SK-N-SH (cell line): Measurements from ENCODE around the gene AKAP10. TPM values are rescaled to one million over a fixed set of nuclear protein-coding genes. Genes with fewer than 3 reads are reported as not detected.

Source experiments
- CTCF ChIA-PET: fragments of 300-600, 350-600 bp; formaldehyde crosslinking; extraction: SDS; loops from one replicate; lab custom pipeline; 2021; lab: Yijun Ruan, JAX
- POLR2A ChIA-PET: fragments of 350-600 bp; sonication (Branson Sonifier 250); formaldehyde crosslinking; extraction: SDS; loops from one replicate; lab custom pipeline; 2020; ENCODE audit warnings: antibody characterized with exemption, inconsistent platforms; lab: Yijun Ruan, JAX
- DNase-seq: peaks from one replicate; pipeline ENCODE4 v3.0.0; 2012
- H2AFZ ChIP-seq: fragments of 200-600 bp; sonication (generic); 2 replicates; pipeline ENCODE4 v1.8.1; 2016; ENCODE audit warnings: antibody characterized with exemption, mild to moderate bottlenecking, low read depth
- H3F3A ChIP-seq: fragments of 200-600 bp; sonication (generic); replicated peaks from 2 replicates; pipeline ENCODE3; 2016; ENCODE audit warnings: antibody characterized with exemption, mild to moderate bottlenecking; ENCODE audit not compliant: insufficient read depth
- H3K27ac ChIP-seq, 2 experiments: fragments of 200-500 bp in 1 of 2; fragments of 200-600 bp in 1 of 2; sonication (Bioruptor generic) in 1 of 2; sonication (generic), shearing (Covaris generic) in 1 of 2; 2 replicates each; pipeline versions ENCODE4 v1.5.1 to v1.6.1; 2014 to 2016; ENCODE audit warnings: low read depth in 2 of 2, inconsistent platforms in 1 of 2, low read length in 1 of 2, mild to moderate bottlenecking in 1 of 2, mixed read lengths in 1 of 2
- H3K27me3 ChIP-seq: fragments of 200-600 bp; sonication (generic), shearing (Covaris generic); 2 replicates; pipeline ENCODE4 v1.6.1; 2016; ENCODE audit warnings: mixed run types; ENCODE audit not compliant: insufficient read depth
- H3K36me3 ChIP-seq, 2 experiments: fragments of 200-500 bp in 1 of 2; fragments of 200-600 bp in 1 of 2; sonication (Bioruptor generic) in 1 of 2; sonication (generic) in 1 of 2; replicated peaks in 1 of 2; 2 replicates each; pipeline versions ENCODE3 to v1.5.1; 2014 to 2016; ENCODE audit warnings: low read length in 1 of 2, mild to moderate bottlenecking in 1 of 2; ENCODE audit not compliant: insufficient read depth in 2 of 2, control insufficient read depth in 1 of 2
- H3K4me1 ChIP-seq, 2 experiments: fragments of 200-500 bp in 1 of 2; fragments of 200-600 bp in 1 of 2; sonication (Bioruptor generic) in 1 of 2; sonication (generic), shearing (Covaris generic) in 1 of 2; 2 replicates each; pipeline versions ENCODE4 v1.5.1 to v1.6.1; 2014 to 2016; ENCODE audit warnings: low read depth in 1 of 2, low read length in 1 of 2, mixed run types in 1 of 2; ENCODE audit not compliant: insufficient read depth in 2 of 2, control insufficient read depth in 1 of 2
- H3K4me2 ChIP-seq: fragments of 200-600 bp; sonication (generic), shearing (Covaris generic); 2 replicates; pipeline ENCODE4 v1.6.1; 2017; ENCODE audit warnings: mixed run types
- H3K4me3 ChIP-seq, 2 experiments: fragments of 200-500 bp in 1 of 2; fragments of 200-600 bp in 1 of 2; sonication (Bioruptor generic) in 1 of 2; sonication (generic), shearing (Covaris generic) in 1 of 2; 2 replicates each; pipeline versions ENCODE4 v1.5.1 to v1.8.1; 2014 to 2016; ENCODE audit warnings: low read depth in 2 of 2, inconsistent platforms in 1 of 2, low read length in 1 of 2, mild to moderate bottlenecking in 1 of 2, mixed read lengths in 1 of 2, moderate library complexity in 1 of 2
- H3K79me2 ChIP-seq: fragments of 200-600 bp; sonication (generic); 2 replicates; pipeline ENCODE4 v1.8.1; 2017; ENCODE audit warnings: mild to moderate bottlenecking; ENCODE audit not compliant: insufficient read depth
- H3K9ac ChIP-seq: fragments of 200-600 bp; sonication (generic); 2 replicates; pipeline ENCODE4 v1.6.1; 2017; ENCODE audit warnings: mixed run types
- H3K9me2 ChIP-seq: fragments of 200-600 bp; sonication (generic); 2 replicates; pipeline ENCODE4 v1.6.1; 2017; ENCODE audit warnings: mixed run types
- H3K9me3 ChIP-seq: fragments of 200-600 bp; sonication (generic); 2 replicates; pipeline ENCODE4 v1.6.1; 2017; ENCODE audit warnings: mixed run types, mild to moderate bottlenecking, moderate library complexity
- H4K20me1 ChIP-seq: fragments of 200-600 bp; sonication (generic); 2 replicates; pipeline ENCODE4 v1.6.1; 2017; ENCODE audit warnings: mild to moderate bottlenecking, mixed run types; ENCODE audit not compliant: insufficient read depth
- EP300 ChIP-seq, 2 experiments: IDR thresholded peaks; 2 replicates each; pipeline versions ENCODE4 v1.4.0 to v1.6.1; 2012; ENCODE audit warnings: borderline replicate concordance in 1 of 2, low read depth in 1 of 2, low read length in 1 of 2
- EZH2phosphoT487 ChIP-seq: fragments of 200-600 bp; sonication (generic); IDR thresholded peaks from 2 replicates; pipeline ENCODE4 v1.6.1; 2017; ENCODE audit warnings: low read depth, mixed run types, mild to moderate bottlenecking, antibody characterized with exemption, moderate library complexity, borderline replicate concordance
- FOXJ3 ChIP-seq: sonication (generic); formaldehyde crosslinking; IDR thresholded peaks from 2 replicates; pipeline ENCODE4 v1.5.1; 2020; ENCODE audit warnings: mild to moderate bottlenecking, missing genetic modification reagents
- JUND ChIP-seq: IDR thresholded peaks from 2 replicates; pipeline ENCODE4 v1.4.0; 2012
- MXI1 ChIP-seq: IDR thresholded peaks from 2 replicates; pipeline ENCODE4 v1.6.1; 2012; ENCODE audit warnings: mild to moderate bottlenecking, low read depth, low read length, improper control_type of control experiment
- NFIC ChIP-seq: IDR thresholded peaks from 2 replicates; pipeline ENCODE4 v1.4.0; 2012; ENCODE audit warnings: borderline replicate concordance
- NRF1 ChIP-seq: IDR thresholded peaks from 2 replicates; pipeline ENCODE4 v1.6.1; 2012; ENCODE audit warnings: low read depth, mild to moderate bottlenecking, low read length
- SIN3A ChIP-seq: IDR thresholded peaks from 2 replicates; pipeline ENCODE4 v1.6.1; 2012; ENCODE audit warnings: low read depth, mild to moderate bottlenecking, low read length, moderate library complexity, borderline replicate concordance
- TCF12 ChIP-seq: IDR thresholded peaks from 2 replicates; pipeline ENCODE4 v1.4.0; 2012
- TEAD4 ChIP-seq: IDR thresholded peaks from 2 replicates; pipeline ENCODE4 v1.4.0; 2012; ENCODE audit warnings: mild to moderate bottlenecking, borderline replicate concordance; ENCODE audit not compliant: insufficient read depth
- WGBS: methylation state at CpG from one replicate; pipeline ENCODE4 v1.1.6; 2017; ENCODE audit warnings: low lambda C conversion rate; 5-methylcytosine and 5-hydroxymethylcytosine counted together
- polyA plus RNA-seq, 3 experiments: library from polyadenylated mRNA; depleted of rRNA; stranded (reverse); fragments of >200 nt; gene quantifications; 2 replicates each; pipeline ENCODE4 v1.2.3, GENCODE V29; 2012
- TF ChIP-seq, protein P1 (sequence below): IDR thresholded peaks from 2 replicates; pipeline ENCODE4 v1.4.0; 2012; ENCODE audit warnings: low read depth, borderline replicate concordance
- TF ChIP-seq, protein P2 (sequence below): IDR thresholded peaks from 2 replicates; pipeline ENCODE4 v1.4.0; 2012; ENCODE audit warnings: low read depth, borderline replicate concordance
- TF ChIP-seq, protein P3 (sequence below): IDR thresholded peaks from 2 replicates; pipeline ENCODE4 v1.4.0; 2012; ENCODE audit warnings: low read depth

Gene AKAP10
- polyA plus RNA-seq, 1 of the 3 experiments (the other 2 are of a cell fraction), result 12.7 TPM

DNA sequence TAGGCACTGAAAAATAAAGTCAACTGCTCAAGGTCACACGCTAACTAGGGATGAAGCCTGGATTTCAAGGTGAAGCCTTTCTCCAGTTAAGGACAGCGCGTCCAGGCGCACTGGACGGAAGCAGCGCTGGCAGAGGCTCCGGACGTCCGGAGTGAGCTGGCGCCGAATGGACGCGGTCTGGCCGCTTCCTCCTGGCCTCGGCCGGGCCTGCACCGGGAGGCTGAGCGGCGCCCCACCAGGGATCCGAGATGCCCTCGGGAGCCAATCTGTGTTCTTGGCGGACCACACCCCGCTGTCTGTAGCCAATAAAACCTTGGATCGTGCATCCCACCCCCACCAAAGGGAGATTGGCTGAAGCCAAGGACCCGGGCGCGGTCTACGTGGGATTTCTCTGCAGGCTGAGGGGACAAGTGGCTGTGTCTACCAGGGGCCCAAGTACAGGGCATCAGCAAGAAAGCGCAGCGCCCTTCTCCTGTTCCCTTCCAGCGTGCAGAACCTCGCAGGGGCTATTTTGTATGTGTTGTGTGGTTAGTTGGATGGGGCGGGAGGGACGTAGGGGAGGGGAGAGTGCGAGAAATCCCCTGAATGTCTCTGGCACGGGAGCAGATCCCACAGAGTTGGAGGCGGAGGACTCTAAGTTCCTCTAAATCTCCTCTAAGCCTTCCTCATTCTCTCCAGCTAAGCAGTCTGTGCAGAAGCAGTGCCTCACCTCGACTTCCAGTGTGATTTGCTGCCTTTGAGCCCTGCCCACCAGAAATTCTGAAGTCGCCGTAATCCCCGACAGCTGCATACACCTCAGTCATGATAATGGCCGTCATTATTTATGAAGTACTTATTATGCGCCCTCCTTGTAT lies 2.5 kb upstream of the AKAP10 start:
- peaks cover 4 to 11% of the 10 kb centered on the region in 2 experiments; a peak in 1 of 4 replicates for H3K4me1 ChIP-seq
- no peaks in the 10 kb centered on the region for H4K20me1 ChIP-seq
- ChIA-PET POLR2A (no interaction called here), CTCF (interaction anchor here (3.3 kb wide), 1 partner anchor 12 kb away, joined by 13 read pairs; no protein-coding TSS in a partner anchor)
- H2AFZ ChIP-seq, result no peak overlapping the region
- no peak for DNase-seq
- H3F3A ChIP-seq, result no peaks in the 10 kb centered on the region
- H3K79me2 ChIP-seq, result peaks cover 31% of the 10 kb centered on the region
- TF ChIP-seq NFIC (no peak), EP300 (IDR thresholded peaks at IDR 0.05; ENCODE audit: borderline replicate concordance in 1 of 2, low read depth in 1 of 2, low read length in 1 of 2) (no peak), JUND (no peak), TCF12 (no peak), MXI1 (no peak), NRF1 (no peak), TEAD4 (no peak), SIN3A (no peak), FOXJ3 (CRISPR knock-in tag) (no peak)
- TF ChIP-seq, protein P1, sequence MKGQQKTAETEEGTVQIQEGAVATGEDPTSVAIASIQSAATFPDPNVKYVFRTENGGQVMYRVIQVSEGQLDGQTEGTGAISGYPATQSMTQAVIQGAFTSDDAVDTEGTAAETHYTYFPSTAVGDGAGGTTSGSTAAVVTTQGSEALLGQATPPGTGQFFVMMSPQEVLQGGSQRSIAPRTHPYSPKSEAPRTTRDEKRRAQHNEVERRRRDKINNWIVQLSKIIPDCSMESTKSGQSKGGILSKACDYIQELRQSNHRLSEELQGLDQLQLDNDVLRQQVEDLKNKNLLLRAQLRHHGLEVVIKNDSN, result no peak
- TF ChIP-seq, protein P2, sequence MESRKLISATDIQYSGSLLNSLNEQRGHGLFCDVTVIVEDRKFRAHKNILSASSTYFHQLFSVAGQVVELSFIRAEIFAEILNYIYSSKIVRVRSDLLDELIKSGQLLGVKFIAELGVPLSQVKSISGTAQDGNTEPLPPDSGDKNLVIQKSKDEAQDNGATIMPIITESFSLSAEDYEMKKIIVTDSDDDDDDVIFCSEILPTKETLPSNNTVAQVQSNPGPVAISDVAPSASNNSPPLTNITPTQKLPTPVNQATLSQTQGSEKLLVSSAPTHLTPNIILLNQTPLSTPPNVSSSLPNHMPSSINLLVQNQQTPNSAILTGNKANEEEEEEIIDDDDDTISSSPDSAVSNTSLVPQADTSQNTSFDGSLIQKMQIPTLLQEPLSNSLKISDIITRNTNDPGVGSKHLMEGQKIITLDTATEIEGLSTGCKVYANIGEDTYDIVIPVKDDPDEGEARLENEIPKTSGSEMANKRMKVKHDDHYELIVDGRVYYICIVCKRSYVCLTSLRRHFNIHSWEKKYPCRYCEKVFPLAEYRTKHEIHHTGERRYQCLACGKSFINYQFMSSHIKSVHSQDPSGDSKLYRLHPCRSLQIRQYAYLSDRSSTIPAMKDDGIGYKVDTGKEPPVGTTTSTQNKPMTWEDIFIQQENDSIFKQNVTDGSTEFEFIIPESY, result no peak
- H3K27me3 ChIP-seq, result no peaks in the 10 kb centered on the region
- no peak overlapping the region for H3K27ac ChIP-seq
- no peaks in the 10 kb centered on the region for H3K9me3 ChIP-seq
- H3K9ac ChIP-seq, result no peak overlapping the region
- no peaks in the 10 kb centered on the region for H3K9me2 ChIP-seq
- H3K4me3 ChIP-seq, result no peak overlapping the region
- no peak overlapping the region for H3K4me2 ChIP-seq
- 94% methylated on average over 37 of the region's 43 CpGs for WGBS
- H3K36me3 ChIP-seq, result no peaks in the 10 kb centered on the region

DNA sequence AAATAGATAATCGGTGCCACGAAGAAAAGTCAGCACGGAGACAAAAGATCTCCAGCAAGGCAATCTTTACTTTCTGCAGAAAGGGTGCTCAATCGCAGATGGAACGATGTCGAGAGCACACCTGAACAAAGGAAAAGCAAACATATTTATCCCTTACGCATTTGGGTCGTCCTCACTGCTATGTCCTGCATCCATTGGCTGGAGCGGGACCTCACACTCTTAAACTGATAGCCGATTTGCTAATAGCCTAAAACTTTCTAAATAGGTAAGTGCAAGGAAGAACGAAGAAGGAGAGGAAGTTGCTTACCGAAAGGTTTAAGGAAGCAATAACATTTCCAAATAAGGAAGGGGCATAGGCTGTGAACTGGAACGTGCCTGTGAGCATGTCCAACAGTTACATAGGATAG lies 1.2 kb upstream of the AKAP10 start:
- POLR2A ChIA-PET, result no interaction called here

More for the DNA sequence above, 1.2 kb upstream of the AKAP10 start:
- Histone ChIP-seq H3K27me3 (no peaks in the 10 kb centered on the region), H3K36me3 (no peaks in the 10 kb centered on the region), H3K27ac (no peak overlapping the region), H4K20me1 (no peaks in the 10 kb centered on the region), H3K9me2 (no peaks in the 10 kb centered on the region), H3K9me3 (no peaks in the 10 kb centered on the region), H3K4me3 (no peak overlapping the region), H3K4me1 (peaks cover 4 to 11% of the 10 kb centered on the region in 2 experiments; a peak in 1 of 4 replicates), H3F3A (no peaks in the 10 kb centered on the region), H2AFZ (peak overlapping the region; percentile 91; the same call in 1 of the 2 replicates), H3K4me2 (no peak overlapping the region), H3K79me2 (peaks cover 44% of the 10 kb centered on the region), H3K9ac (no peak overlapping the region)
- TF ChIP-seq, protein P3, sequence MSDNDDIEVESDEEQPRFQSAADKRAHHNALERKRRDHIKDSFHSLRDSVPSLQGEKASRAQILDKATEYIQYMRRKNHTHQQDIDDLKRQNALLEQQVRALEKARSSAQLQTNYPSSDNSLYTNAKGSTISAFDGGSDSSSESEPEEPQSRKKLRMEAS, result no peak
- no peak for TF ChIP-seq EZH2phosphoT487
- no peak for DNase-seq
- 96% methylated on average over 13 of the region's 13 CpGs for WGBS
- CTCF ChIA-PET, result interaction anchor here (0.7 to 1.6 kb wide), 3 partner anchors 14 to 342 kb away, joined by 3 to 7 read pairs (median 3); no protein-coding TSS in a partner anchor
